ENCODE results near the gene FAM151A.
"Not testable (repeated sequence)": the region's sequence is repeated elsewhere in the genome, so short reads cannot be mapped to it uniquely, and the experiment has no call there.

Gene FAM151A

GRCh38 chr1:54645806-54646676 lies 22.7 kb upstream of the FAM151A start:
- Mint-ChIP-seq H3K4me1 (no peaks in the 10 kb centered on the region), H3K36me3 (no peaks in the 10 kb centered on the region), H3K27me3 (peaks cover 28% of the 10 kb centered on the region), H3K4me3 (no peak overlapping the region), H3K27ac (no peak overlapping the region), H3K9me3 (peaks cover 8% of the 10 kb centered on the region)
- ATAC-seq, result no peak

- no peak overlapping the region for H3K27ac Mint-ChIP-seq
- no peak overlapping the region for H3K4me3 Mint-ChIP-seq
- H3K4me1 Mint-ChIP-seq, result no peaks in the 10 kb centered on the region
- no peak for ATAC-seq
- no peaks in the 10 kb centered on the region for H3K36me3 Mint-ChIP-seq
- H3K27me3 Mint-ChIP-seq, result peaks cover 20% of the 10 kb centered on the region
- H3K9me3 Mint-ChIP-seq, result peaks cover 8% of the 10 kb centered on the region
Measured at GRCh38 chr1:54643736-54644135, 20.4 kb upstream of the FAM151A start.

- H3K4me3 Mint-ChIP-seq, result no peak within 1 kb of the TSS
- no peaks in the 10 kb centered on the region for H3K36me3 Mint-ChIP-seq
- no peaks in the 10 kb centered on the region for H3K4me1 Mint-ChIP-seq
- ATAC-seq, result no peak
- H3K27ac Mint-ChIP-seq, result no peak within 1 kb of the TSS
- peaks cover 8% of the 10 kb centered on the region for H3K9me3 Mint-ChIP-seq
- H3K27me3 Mint-ChIP-seq, result peaks cover 18% of the 10 kb centered on the region
Measured at GRCh38 chr1:54640863-54641836, 17.8 kb upstream of the FAM151A start, which contains the start of gene MROH7. TSS of gene MROH7 (plus strand) at chr1:54641786. CDS start at chr1:54652927, 11,141 bp downstream.

GRCh38 chr1:54640361-54640760 lies 17.0 kb upstream of the FAM151A start:
- ATAC-seq, result no peak
- Mint-ChIP-seq H3K4me1 (no peaks in the 10 kb centered on the region), H3K36me3 (no peaks in the 10 kb centered on the region), H3K4me3 (no peak overlapping the region), H3K27ac (no peak overlapping the region), H3K9me3 (peaks cover 8% of the 10 kb centered on the region), H3K27me3 (peaks cover 20% of the 10 kb centered on the region)

- not testable (repeated sequence) for ATAC-seq, H3K4me3 Mint-ChIP-seq, H3K9me3 Mint-ChIP-seq, H3K27ac Mint-ChIP-seq, H3K4me1 Mint-ChIP-seq, H3K36me3 Mint-ChIP-seq
- peaks cover 20% of the 10 kb centered on the region for H3K27me3 Mint-ChIP-seq
Measured at GRCh38 chr1:54636461-54637446, 13.4 kb upstream of the FAM151A start.

GRCh38 chr1:54635804-54636203 lies 12.5 kb upstream of the FAM151A start:
- not testable (repeated sequence) for H3K9me3 Mint-ChIP-seq, H3K4me1 Mint-ChIP-seq, H3K4me3 Mint-ChIP-seq, H3K27ac Mint-ChIP-seq, H3K36me3 Mint-ChIP-seq, ATAC-seq
- peaks cover 20% of the 10 kb centered on the region for H3K27me3 Mint-ChIP-seq

- H3K36me3 Mint-ChIP-seq, result no peaks in the 10 kb centered on the region
- no peak overlapping the region for H3K4me3 Mint-ChIP-seq
- no peak for ATAC-seq
- no peaks in the 10 kb centered on the region for H3K9me3 Mint-ChIP-seq
- H3K27ac Mint-ChIP-seq, result no peak overlapping the region
- H3K4me1 Mint-ChIP-seq, result no peaks in the 10 kb centered on the region
- H3K27me3 Mint-ChIP-seq, result peaks cover 37% of the 10 kb centered on the region
Measured at GRCh38 chr1:54627196-54627595, 3.9 kb upstream of the FAM151A start.

GRCh38 chr1:54624466-54625464 lies 1.4 kb upstream of the FAM151A start:
- no peak overlapping the region for H3K27ac Mint-ChIP-seq
- no peaks in the 10 kb centered on the region for H3K9me3 Mint-ChIP-seq
- H3K4me3 Mint-ChIP-seq, result no peak overlapping the region
- no peaks in the 10 kb centered on the region for H3K36me3 Mint-ChIP-seq
- H3K27me3 Mint-ChIP-seq, result peaks cover 55% of the 10 kb centered on the region
- ATAC-seq, result peak; percentile 15
- H3K4me1 Mint-ChIP-seq, result no peaks in the 10 kb centered on the region

GRCh38 chr1:54619749-54620148 lies 3.6 kb downstream of the FAM151A start:
- no peak for ATAC-seq
- H3K4me1 Mint-ChIP-seq, result no peaks in the 10 kb centered on the region
- no peaks in the 10 kb centered on the region for H3K36me3 Mint-ChIP-seq
- no peak overlapping the region for H3K27ac Mint-ChIP-seq
- H3K9me3 Mint-ChIP-seq, result no peaks in the 10 kb centered on the region
- no peak overlapping the region for H3K4me3 Mint-ChIP-seq
- H3K27me3 Mint-ChIP-seq, result peaks cover 53% of the 10 kb centered on the region

GRCh38 chr1:54615531-54616279 lies 7.6 kb downstream of the FAM151A start:
- Mint-ChIP-seq H3K9me3 (no peaks in the 10 kb centered on the region), H3K36me3 (no peaks in the 10 kb centered on the region), H3K27ac (no peak overlapping the region), H3K4me3 (no peak overlapping the region), H3K4me1 (peaks cover 4% of the 10 kb centered on the region), H3K27me3 (peaks cover 17% of the 10 kb centered on the region)
- peak; percentile 13 for ATAC-seq

GRCh38 chr1:54614563-54614962 lies 8.8 kb downstream of the FAM151A start:
- peaks cover 9% of the 10 kb centered on the region for H3K27me3 Mint-ChIP-seq
- ATAC-seq, result no peak
- H3K9me3 Mint-ChIP-seq, result no peaks in the 10 kb centered on the region
- no peaks in the 10 kb centered on the region for H3K36me3 Mint-ChIP-seq
- H3K4me3 Mint-ChIP-seq, result no peak overlapping the region
- peaks cover 4% of the 10 kb centered on the region for H3K4me1 Mint-ChIP-seq
- H3K27ac Mint-ChIP-seq, result no peak overlapping the region

GRCh38 chr1:54614024-54614423 lies 9.3 kb downstream of the FAM151A start:
- Mint-ChIP-seq H3K36me3 (no peaks in the 10 kb centered on the region), H3K27ac (no peak overlapping the region), H3K9me3 (no peaks in the 10 kb centered on the region), H3K4me1 (peaks cover 4% of the 10 kb centered on the region), H3K4me3 (no peak overlapping the region), H3K27me3 (peaks cover 12% of the 10 kb centered on the region)
- no peak for ATAC-seq

- Mint-ChIP-seq H3K4me3 (no peak overlapping the region), H3K9me3 (no peaks in the 10 kb centered on the region), H3K27ac (no peak overlapping the region), H3K27me3 (peaks cover 13% of the 10 kb centered on the region), H3K4me1 (peaks cover 4% of the 10 kb centered on the region), H3K36me3 (no peaks in the 10 kb centered on the region)
- ATAC-seq, result no peak
Measured at GRCh38 chr1:54611621-54612020, 11.7 kb downstream of the FAM151A start.
